GM19025 (cell line): Measurements from ENCODE around the gene DGKH.
"Not testable (repeated sequence)": the region's sequence is repeated elsewhere in the genome, so short reads cannot be mapped to it uniquely, and the experiment has no call there.

Experiments used
- ATAC-seq: cut with Tn5 transposase; IDR thresholded peaks from one replicate; pipeline ENCODE4 v1.9.1; 2021; ENCODE audit warnings: mild to moderate bottlenecking, low read depth, moderate library complexity; ENCODE audit not compliant: unreplicated experiment

Gene DGKH

GRCh38 chr13:42219051-42219450 lies 170.6 kb downstream of the DGKH start:
- no peak for ATAC-seq

DNA sequence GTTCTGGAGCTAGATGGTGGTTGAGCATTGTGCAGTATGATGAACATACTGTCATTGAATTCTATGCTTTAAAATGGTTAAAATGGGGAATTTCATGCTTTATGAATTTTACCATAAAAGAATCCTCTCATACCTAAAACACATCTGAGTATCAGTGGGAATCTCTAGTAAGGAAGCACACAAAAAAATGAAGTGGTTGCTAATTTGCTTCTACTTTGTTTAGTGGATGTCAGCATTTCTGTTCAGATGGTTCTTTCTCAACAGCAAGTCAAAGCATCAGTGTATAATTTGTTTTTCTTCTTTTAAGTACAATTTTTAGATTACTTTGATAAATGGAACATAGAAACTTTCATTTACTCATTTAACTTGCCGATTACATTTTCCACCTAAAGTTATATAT lies 171.4 kb downstream of the DGKH start:
- no peak for ATAC-seq

DNA sequence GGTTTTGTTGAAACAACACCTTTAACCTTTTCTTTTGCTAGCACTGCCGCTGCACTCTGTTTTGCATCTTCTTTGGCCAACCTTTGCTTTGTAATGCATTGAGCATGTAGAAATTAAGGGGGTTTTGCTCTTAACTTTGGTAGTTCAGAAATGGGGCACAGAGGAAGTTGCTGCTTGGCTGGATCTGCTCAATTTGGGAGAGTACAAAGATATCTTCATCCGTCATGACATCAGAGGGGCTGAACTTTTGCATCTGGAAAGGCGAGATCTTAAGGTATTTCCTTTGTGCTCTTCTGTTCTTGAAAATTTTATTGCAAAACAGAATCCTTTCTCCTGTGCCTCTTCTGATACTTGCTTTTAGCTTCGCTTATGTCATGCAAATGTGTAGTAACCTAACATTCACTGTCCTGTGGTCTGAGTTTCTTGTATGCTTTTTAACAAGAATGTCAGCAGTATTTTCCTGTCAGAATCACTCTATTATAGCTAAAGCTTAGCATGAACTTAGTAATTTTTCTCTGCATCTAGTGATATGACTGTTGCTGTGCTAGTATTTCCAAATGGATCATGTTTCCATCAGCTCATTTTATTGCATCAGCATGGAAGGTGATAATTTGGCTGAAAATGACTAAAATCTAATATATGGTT lies 172.8 kb downstream of the DGKH start:
- ATAC-seq: no peak

DNA sequence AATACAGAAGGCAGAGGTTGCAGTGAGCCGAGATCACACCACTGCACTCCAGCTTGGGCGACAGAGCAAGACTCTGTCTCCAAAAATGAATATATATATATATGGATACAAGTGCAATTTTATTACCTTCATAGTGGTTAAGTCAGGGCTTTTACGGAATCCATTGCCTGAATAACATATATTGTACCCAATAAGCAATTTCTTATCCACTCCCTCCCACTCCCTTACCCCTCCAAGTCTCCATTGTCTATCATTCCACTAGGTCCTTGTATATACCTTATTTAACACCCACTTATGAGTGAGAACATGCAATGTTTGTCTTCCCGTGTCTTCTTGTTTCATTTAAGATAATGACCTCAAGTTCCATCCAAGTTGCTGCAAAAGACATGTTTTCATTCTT lies 175.2 kb downstream of the DGKH start:
- ATAC-seq: no peak

DNA sequence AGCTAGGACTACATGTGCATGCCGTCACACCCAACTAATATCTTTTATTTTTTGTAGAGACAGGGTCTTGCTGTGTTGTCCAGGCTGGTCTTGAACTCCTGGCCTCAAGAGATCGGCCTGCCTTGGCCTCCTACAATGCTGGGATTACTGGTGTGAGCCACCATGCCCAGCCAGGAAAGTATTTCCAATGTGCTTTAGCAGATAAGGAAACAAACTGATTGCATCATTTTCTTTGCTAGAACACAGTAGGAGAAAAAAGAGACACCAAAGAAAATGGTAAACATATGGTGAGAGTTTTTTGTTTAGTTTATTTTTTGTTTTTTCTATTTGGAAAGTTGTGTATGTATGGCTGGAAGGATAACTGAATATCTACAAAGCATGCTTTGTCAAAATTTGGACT lies 176.6 kb downstream of the DGKH start:
- no peak for ATAC-seq

DNA sequence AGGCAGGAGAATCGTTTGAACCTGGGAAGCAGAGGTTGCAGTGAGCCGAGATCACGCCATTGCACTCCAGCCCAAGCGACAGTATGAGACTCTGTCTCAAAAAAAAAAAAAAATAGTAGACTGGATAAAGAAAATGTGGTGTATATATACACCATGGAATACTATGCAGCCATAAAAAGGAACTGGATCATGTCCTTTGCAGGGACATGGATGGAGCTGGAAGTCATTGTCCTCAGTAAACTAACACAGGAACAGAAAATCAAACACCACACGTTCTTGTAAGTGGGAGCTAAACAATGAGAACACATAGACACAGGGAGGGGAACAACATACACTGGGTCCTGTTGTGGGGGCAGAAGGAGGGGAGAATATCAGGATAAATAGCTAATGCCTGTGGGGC lies 178.3 kb downstream of the DGKH start:
- not testable (repeated sequence) for ATAC-seq

- ATAC-seq: no peak
Observed at GRCh38 chr13:42228527-42228926, 180.1 kb downstream of the DGKH start.

DNA sequence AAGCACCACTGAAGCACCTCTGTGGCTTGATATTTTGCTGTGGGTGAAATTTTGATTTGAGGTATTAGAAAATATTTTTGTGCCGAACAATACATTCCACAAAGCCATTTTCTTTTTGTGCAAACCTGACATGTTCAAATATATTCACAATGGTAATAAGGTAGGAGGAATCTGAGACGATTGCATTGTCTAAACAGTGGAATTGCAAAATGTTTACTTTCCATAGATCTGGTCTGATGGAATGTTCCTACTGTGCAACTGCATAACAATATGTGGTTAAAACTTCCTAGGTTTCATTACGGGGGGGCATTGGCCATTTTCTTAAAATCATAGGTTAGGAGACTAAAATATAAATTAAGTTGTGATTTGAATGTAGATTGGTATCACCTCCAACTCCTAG lies 180.8 kb downstream of the DGKH start:
- no peak for ATAC-seq

DNA sequence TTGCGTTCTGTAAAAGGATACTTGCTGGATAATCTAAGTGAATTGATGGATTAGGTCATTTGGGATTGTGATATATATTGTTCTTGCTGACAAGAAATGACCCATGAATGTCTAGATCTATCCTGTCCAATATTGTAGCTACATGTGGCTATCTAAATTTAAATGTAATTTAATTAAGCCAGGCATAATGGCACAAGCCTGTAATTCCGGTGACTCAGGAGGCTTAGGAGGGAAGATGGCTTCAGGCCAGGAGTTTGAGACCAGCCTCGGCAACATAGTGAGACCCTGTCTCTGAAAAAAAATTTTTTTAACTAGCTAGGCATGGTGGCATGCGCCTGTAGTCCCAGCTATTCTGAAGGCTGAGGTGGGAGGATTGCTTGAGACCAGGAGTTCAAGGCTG lies 184.2 kb downstream of the DGKH start:
- ATAC-seq: no peak

- ATAC-seq: no peak
Observed at GRCh38 chr13:42233726-42234125, 185.3 kb downstream of the DGKH start.

GRCh38 chr13:42239161-42239560 lies 190.7 kb downstream of the DGKH start:
- ATAC-seq: no peak

DNA sequence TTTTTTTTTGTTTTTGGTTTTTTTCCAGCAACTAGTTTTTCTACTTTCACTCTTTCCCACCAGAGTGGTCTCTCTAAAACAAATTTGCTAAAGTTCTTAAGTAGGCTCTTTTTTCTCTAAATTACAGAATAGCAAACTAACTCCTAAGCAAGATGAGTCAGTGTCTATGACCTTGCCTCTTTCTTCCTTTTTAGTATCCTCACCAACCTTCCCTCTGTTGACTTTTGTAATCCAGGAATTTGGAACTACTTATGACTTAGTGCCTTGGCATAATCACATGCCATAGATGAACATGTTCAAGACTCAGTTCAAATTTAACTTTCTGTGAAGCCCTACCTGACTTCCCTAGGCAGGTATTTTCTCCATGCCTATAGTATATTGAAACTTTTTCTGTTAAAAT lies 191.2 kb downstream of the DGKH start:
- ATAC-seq: no peak

DNA sequence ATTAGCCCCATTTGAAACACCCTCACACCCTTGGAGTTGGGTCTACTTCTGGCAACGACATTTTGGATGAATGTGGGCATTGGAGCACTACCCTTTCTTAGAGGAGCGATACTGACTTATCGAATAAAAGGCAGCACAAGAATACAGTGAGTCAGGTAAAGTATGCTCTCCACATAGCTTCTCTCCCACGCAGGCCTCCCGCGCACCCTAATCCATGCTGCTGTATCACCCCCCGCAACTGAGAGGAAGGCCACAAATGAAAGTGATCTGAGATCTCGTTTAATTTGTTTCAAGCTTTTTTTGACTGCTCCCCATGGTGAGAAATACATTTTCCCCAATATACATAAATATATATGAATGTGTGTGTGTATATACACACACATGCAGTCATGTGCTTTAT lies 198.1 kb downstream of the DGKH start:
- no peak for ATAC-seq

- no peak for ATAC-seq
Observed at GRCh38 chr13:42247883-42248282, 199.4 kb downstream of the DGKH start.

GRCh38 chr13:42255886-42256285 lies 207.4 kb downstream of the DGKH start:
- no peak for ATAC-seq

DNA sequence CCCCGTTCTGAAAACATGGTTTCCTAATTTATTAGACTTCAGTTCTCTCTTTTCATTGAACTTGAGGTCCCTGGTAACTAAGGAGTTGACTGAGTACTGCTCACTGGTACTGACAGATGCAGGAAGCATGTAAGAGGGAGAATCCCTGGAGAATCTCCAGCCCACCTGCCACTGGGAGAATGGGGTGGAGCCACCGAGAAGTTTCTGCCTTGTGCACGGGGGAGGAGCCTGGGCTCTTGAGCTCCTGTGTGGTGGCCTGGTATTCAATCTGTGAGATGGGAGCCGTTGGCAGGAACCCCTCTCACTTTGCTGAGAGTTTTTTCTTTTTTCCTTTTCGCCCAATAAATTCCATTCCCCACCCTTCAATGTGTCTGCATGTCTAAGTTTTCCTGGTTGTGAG lies 210.3 kb downstream of the DGKH start:
- ATAC-seq: no peak

DNA sequence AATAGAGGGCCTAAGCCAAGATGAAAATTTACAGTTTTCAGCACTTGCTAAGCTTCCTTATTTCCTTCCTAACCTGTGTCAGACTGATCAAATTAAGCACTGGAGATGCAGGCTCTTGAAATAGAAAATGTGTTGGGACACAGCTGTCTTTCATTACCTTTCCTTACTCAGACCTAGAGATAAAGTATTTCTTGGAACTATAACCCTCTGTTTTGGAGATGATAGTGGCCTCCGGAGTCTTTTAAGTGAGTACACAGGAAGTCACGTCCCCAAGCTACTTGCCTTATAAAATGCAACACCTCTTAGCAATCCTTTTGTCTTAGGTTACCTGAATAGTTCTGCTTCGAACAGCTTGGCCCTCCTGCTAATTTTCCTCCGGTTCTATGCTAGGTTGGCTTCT lies 211.1 kb downstream of the DGKH start:
- no peak for ATAC-seq

DNA sequence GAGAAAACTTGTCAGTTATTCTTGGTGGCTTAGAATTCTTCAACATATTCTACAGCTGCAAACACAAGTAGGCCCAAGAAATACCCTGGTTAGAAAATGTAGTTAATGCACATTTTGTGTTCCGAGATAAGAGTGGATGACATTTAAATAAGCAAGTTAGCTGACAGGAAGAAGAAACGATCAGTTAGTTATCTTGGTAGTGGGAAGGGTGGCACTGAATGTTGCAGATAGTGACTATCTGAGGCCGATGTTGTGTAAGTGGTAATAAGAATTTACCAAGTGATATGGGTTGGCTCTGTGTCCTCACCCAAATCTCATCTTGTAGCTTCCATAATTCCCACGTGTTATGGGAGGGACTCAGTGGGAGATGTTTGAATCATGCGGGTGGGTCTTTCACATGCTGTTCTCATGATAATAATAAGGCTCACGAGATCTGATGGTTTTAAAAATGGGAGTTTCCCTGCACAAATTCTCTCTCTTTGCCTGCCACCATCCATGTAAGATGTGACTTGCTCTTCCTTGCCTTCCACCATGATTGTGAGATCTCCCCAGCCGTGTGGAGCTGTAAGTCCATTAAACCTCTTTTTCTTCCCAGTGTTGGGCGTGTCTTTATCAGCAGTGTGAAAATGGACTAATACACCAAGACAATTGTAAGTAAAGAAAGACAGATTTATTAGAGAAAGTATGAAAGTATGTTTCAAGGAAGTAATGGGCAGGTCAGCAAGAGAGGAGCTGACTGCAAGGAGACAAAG lies 212.6 kb downstream of the DGKH start:
- no peak for ATAC-seq

DNA sequence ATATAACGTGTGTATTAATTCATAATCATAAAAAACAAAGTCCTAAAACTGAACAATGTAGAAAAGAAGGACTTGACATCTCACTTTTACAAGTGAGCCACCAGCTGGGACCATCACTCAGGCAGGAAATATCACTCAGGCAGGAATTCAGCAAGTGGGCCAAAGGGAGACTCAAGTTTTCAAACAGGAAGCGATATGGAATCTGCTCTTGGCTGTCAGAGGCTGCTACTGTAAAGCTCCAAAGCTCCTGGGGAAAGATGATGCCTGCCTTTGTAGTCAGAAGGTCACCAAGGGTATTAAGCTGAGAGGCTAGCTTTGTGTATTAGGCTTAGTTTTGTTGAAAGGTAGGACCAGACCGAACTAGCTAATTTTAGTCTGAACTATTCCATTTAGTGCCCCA lies 218.0 kb downstream of the DGKH start:
- ATAC-seq: no peak

- no peak for ATAC-seq
Observed at GRCh38 chr13:42270160-42270856, 221.9 kb downstream of the DGKH start.

DNA sequence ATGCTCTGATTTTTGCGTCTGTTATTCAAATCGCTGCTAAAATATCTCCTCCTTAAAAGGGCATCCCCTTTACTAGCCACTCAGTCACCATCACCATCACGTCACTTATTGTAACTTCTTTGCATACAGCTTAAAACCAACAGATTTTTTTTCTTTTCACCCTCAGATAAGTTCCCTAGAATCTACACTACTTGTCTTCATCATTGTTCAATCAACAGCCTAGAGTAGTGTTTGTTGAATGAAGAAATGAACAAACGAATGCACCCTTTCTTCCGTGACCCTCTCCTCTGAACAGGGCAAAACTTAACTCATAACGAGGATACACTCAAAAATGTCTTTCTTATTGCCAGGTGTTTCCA lies 222.4 kb downstream of the DGKH start:
- ATAC-seq: no peak
